Superior temporal gyrus (tissue), 1 donor: ENCODE results near the gene MYORG.

ENCODE experiments used
- DNase-seq: peaks from one replicate; pipeline ENCODE4 v3.0.0-alpha.2; 2016; ENCODE audit errors: extremely low spot score

Gene MYORG

DNA sequence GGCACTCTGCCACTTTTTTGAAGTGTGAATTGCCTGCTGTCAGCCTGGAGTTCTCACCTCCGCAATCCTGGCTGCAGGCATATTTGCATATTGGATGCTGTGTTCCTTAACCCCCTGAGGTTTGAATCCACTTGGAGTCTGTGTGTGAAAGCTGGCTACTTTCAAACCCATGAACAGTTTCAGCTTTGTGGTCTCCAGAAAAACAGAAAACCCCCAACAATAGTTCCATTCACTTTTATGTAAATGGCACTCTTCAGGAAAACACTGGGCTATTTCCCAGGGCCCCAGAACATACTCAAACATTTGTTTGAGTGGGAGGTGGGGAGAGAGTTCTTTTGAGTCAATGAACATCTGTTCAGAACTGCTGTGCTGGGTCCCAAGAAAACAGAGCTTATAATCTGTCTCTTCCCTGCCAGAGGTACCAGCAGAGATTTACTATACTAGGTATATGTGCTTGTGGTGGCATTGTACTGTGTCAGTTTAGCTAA, 42.3 kb downstream of the MYORG start:
- peak; percentile 98 for DNase-seq

DNA sequence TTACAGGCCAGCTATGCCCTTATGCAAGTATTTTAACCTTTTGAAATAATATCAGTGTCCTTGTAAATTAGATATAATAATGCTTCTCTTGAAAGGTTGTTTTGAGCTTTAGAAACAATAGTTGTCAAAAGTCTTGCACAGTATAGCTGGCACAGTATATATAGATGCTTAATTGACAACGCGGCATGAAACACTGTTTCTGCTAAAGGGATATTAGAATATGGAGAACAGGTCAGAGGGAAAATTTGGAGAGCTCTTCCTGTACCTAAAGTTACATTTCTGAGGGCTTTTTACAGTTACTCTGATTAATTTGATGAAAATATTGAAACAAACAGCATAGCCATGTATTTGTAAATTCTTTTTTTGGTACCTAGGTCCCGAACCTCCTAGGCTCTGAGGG, 42.9 kb downstream of the MYORG start:
- DNase-seq = no peak

GRCh38 chr9:34332076-34332964, 44.4 kb downstream of the MYORG start:
- DNase-seq = peak; percentile 96

DNA sequence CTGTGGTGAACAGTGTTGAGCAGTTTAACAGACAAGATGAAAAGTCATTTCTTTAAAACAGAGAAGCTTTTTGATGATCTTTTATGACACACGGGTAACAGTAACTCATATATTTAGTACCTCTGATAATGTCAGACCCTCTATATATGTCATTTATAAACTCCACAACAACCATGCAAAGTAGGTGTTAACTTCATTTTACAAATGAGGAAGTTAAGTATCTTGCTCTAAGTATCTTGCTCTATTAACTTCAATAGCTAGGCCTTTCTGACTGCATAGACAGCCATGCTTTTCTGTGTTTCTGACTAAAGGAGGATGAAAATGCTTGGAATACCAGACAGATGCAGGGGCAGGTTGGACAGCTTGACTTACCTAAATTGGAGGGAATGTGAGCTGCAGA, 45.5 kb downstream of the MYORG start:
- DNase-seq = peak; percentile 23

GRCh38 chr9:34328987-34329832, 47.5 kb downstream of the MYORG start, which contains the start of the genes KIF24 and NUDT2:
Gene KIF24 (minus strand): TSS chr9:34329268. CDS start chr9:34311346, 17,922 bp downstream.
Gene NUDT2 (plus strand): TSS chr9:34329569. CDS start chr9:34339040, 9,471 bp downstream.
- DNase-seq = peak; percentile 100

DNA sequence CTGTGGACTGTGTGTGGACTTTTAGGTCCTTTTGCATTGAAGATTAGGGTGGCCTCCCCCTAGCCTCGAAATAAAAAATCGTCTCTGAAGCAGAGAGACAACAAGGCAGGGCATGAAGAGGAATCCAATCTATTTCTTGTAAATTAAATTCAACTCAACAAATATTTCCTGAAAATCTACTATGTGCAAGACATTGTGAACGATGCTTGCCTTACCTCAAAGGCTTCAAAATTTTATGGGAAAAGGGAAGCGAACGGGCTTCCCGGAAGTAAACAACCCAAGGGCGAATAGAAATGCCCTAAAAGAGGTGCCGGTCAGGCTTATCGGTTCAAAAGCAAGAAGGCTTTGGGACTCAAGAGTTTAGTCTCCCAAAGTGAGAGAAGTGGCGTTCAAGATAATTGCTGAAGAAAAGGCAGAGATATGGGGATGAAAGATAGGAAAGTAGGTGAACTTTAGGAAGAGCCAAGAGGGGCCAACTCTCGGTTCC, 48.2 kb downstream of the MYORG start:
- DNase-seq = no peak

GRCh38 chr9:34326690-34327089, 50.0 kb downstream of the MYORG start:
- DNase-seq = no peak

GRCh38 chr9:34322899-34323591, 53.7 kb downstream of the MYORG start:
- no peak for DNase-seq

- DNase-seq = no peak
These were observed 55.2 kb downstream of the MYORG start for GRCh38 chr9:34321451-34321850.

DNA sequence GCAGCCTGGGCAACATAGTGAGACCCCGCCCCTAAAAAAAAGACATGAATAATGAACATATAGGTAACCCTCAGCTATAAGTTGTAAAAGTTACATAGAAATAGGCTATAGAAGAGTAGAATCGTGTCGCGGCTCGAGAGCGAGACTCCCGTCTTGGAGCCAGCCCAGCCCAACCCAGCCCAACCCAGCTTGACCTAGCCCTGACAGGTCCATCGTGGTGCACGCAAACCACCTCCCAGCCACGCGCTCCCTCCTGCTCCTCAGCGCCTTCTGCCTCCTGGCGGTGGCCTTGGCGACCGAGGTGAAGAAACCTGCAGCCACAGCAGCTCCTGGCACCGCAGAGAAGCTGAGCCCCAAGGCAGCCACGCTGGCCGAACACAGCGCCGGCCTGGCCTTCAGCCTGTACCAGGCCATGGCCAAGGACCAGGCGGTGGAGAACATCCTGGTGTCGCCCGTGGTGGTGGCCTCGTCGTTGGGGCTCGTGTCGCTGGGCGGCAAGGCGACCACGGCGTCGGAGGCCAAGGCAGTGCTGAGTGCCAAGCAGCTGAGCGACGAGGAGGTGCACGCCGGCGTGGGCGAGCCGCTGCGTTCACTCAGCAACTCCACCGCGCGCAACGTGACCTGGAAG, 58.4 kb downstream of the MYORG start:
- no peak for DNase-seq

DNA sequence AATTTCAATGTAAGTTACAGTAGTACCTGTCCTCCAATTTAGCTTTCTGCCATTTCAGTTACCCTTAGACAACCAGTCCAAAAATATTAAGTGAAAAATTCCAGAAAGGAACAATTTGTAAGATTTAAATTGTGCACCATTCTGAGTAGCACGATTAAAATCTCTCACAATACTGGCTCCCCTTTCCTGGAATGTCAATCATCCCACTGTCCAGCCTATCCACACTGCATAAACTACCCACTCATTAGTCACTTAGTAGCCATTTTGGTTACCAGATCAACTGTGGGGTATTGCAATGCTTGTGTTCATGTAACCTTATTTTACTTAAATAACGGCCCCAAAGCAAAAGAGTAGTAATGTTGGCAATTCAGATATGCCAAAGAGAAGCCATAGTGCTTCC, 59.3 kb downstream of the MYORG start:
- no peak for DNase-seq
